Stimulated activated CD4-positive, alpha-beta T cell treated with anti-CD3 and anti-CD28 coated beads, Interleukin-4, amount 100 ng/mL, for 4 hours (primary cell): ENCODE data around the gene GNL1.
A peak's percentile ranks its signal among the peaks of the same experiment; 100 is the strongest.

ENCODE experiments used
- DNase-seq, 2 experiments: peaks; one replicate each; pipeline ENCODE4 v3.0.0-alpha.2; 2020

GNL1 gene

DNA sequence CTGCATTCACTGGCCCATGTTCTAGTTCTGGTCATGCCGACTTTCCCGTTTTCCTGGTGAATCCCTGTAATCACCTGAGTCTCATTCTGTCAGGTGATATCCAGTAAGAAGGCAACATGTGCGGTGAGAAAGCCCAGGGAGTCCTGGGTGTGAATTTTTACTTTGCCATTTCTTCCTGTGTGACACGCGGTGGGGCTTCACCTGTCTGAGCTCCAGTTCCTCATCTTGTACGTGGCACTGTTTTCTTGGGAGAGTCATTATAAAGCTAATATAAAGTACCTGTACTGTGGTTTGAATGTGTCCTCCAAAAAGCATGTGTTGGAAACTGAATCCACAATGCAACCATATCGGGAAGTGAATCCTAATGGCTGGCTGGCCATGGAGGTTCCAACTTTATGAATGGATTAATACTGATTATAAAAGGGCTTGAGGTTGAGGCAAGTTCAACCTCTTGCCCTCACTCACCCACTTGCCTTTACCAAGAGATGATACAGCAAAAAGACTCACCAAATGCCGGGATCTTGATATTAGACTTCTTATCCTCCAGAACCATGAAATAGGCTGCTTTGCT, 61.9 kb downstream of the GNL1 start:
- DNase-seq = peak; percentile 33 to 47

DNA sequence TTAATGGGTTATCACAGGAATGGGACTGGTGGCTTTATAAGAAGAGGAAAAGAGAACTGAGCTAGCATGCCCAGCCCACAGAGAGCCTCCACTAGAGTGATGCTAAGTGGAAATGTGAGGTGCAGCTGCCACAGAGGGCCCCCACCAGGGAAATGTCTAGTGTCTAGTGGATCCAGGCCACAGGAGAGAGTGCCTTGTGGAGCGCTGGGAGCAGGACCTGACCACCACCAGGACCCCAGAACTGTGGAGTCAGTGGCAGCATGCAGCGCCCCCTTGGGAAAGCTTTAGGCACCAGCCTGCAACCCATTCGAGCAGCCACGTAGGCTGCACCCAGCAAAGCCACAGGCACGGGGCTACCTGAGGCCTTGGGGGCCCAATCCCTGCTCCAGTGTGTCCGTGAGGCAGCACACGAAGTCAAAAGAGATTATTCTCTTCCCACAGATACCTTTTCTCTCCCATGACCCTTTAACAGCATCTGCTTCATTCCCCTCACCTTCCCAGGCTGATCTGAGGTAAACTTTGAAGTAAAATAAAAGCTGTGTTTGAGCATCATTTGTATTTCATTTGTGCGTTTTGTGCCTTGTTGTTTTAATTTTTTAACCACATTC, 62.5 kb downstream of the GNL1 start:
- peak; percentile 55 to 61 for DNase-seq

DNA sequence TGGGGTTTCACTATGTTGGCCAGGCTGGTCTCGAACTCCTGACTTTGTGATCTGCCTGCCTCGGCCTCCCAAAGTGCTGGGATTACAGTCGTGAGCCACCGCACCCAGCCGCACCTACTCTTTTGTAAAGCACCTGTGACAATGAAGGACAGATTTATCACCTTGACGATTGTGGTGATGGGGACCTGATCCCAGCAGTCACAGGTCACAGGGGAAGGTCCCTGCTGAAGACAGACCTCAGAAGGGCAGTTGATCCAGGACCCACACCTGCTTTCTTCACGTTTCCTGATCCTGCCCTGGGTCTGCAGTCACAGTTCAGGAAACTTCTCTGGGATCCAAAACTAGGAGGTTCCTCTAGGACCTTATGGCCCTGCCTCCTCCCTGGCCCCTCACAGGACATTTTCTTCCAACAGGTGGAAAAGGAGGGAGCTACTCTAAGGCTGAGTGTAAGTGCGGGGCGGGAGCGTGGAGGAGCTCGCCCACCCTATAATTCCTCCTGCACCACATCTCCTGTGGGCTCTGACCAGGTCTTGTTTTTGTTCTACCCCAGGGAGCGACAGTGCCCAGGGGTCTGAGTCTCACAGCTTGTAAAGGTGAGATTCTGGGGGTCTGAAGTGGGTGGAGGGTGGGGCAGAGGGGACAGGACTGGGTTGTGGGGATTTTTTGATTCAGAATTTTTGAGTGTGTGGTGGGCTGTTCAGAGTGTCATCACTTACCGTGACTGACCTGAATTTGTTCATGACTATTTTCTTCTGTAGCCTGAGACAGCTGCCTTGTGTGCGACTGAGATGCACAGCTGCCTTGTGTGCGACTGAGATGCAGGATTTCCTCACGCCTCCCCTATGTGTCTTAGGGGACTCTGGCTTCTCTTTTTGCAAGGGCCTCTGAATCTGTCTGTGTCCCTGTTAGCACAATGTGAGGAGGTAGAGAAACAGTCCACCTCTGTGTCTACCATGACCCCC, 64.0 kb downstream of the GNL1 start:
- DNase-seq = peak in 1 of 2 experiments; percentile 28
